Measurements from ENCODE around the gene DHRS2.

DNA sequence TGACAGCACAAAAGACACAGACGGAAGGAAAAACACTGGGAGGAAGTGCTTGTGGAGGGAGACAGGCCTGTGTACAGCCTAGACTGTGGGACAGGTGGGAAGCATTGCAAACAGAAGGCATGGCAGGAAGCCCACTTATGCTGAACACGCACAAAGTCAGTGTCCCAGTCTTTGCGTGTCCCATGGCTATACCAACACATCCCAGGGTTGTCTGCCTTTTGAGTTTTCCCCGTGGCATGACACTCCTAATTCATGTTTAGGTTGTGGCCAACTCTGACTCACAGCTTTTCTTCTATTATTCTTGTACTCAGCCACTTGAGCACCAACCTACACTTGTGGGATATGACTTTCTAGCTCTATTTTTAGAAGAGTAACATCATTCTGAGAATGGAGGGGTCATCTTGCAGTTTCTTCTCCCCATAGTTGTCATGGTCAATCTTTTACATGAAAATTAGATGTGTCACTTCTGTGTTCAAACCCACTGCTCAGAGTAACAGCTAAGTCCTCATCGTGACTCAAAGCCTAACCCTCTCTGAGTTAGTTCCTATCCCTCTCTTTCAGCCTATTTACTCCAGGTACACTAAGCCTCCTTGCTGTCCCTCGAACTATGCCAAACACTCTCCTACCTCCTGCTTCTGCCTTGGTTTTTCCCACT, 30.1 kb upstream of the DHRS2 start:
- TF ChIP-seq, protein P1, sequence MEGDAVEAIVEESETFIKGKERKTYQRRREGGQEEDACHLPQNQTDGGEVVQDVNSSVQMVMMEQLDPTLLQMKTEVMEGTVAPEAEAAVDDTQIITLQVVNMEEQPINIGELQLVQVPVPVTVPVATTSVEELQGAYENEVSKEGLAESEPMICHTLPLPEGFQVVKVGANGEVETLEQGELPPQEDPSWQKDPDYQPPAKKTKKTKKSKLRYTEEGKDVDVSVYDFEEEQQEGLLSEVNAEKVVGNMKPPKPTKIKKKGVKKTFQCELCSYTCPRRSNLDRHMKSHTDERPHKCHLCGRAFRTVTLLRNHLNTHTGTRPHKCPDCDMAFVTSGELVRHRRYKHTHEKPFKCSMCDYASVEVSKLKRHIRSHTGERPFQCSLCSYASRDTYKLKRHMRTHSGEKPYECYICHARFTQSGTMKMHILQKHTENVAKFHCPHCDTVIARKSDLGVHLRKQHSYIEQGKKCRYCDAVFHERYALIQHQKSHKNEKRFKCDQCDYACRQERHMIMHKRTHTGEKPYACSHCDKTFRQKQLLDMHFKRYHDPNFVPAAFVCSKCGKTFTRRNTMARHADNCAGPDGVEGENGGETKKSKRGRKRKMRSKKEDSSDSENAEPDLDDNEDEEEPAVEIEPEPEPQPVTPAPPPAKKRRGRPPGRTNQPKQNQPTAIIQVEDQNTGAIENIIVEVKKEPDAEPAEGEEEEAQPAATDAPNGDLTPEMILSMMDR (IDR thresholded peaks at IDR 0.05; ENCODE audit: borderline replicate concordance, extremely low read depth, low read length, poor library complexity, severe bottlenecking), result no peak
- TF ChIP-seq EZH2 (IDR thresholded peaks at IDR 0.05; ENCODE audit: borderline replicate concordance, low read depth, low read length, severe bottlenecking), result no peak

Measured in DND-41 (cell line).